ENCODE measurements around the gene SLIT3. TPM values are rescaled to one million over a fixed set of nuclear protein-coding genes. Genes with fewer than 3 reads are reported as not detected.

SLIT3 gene
- total RNA-seq, 3 donors from 2014 or later (not counting 1 experiment from before 2014, with no cell fraction given): 0.34 to 0.80 TPM; not detected in 1

- Mint-ChIP-seq H3K36me3 (no peaks in the 10 kb centered on the region), H3K9me3 (no peaks in the 10 kb centered on the region), H3K4me3 (no peak overlapping the region), H3K27ac (no peak overlapping the region), H3K27me3 (ENCODE audit: low read depth in 2 of 2) (peaks cover 10 to 26% of the 10 kb centered on the region in 2 donors), H3K4me1 (no peaks in the 10 kb centered on the region)
- no peaks in the 10 kb centered on the region for H3K4me1 ChIP-seq (ENCODE audit: control insufficient read depth, insufficient read depth, low read length)
- no peaks in the 10 kb centered on the region for H3K9me3 ChIP-seq (ENCODE audit: control insufficient read depth, insufficient read depth, low read length)
- intact Hi-C loops (cut with micrococcal nuclease): no loop called here
- DNase-seq (no peak), ATAC-seq (no peak)
- H3K4me3 ChIP-seq (ENCODE audit: low read length): no peak overlapping the region
- no peak overlapping the region for H3K27ac ChIP-seq (ENCODE audit: low read length)
- no peak for TF ChIP-seq CTCF (IDR thresholded peaks at IDR 0.05)
- no peaks in the 10 kb centered on the region for H3K27me3 ChIP-seq (ENCODE audit: control insufficient read depth, insufficient read depth, low read length)
- no peaks in the 10 kb centered on the region for H3K36me3 ChIP-seq (ENCODE audit: control insufficient read depth, insufficient read depth, low read length)
- WGBS (ENCODE audit: insufficient coverage): 87% methylated on average over 3 of the region's 3 CpGs
Measured at GRCh38 chr5:168837852-168838251, 463.1 kb downstream of the SLIT3 start.

- no peaks in the 10 kb centered on the region for H3K4me1 Mint-ChIP-seq
- H3K36me3 Mint-ChIP-seq: no peaks in the 10 kb centered on the region
- no peak overlapping the region for H3K4me3 Mint-ChIP-seq
- intact Hi-C loops (cut with micrococcal nuclease): no loop called here
- Histone ChIP-seq H3K36me3 (ENCODE audit: control insufficient read depth, insufficient read depth, low read length) (no peaks in the 10 kb centered on the region), H3K27me3 (ENCODE audit: control insufficient read depth, insufficient read depth, low read length) (no peaks in the 10 kb centered on the region), H3K27ac (ENCODE audit: low read length) (no peak overlapping the region), H3K4me1 (ENCODE audit: control insufficient read depth, insufficient read depth, low read length) (no peaks in the 10 kb centered on the region), H3K9me3 (ENCODE audit: control insufficient read depth, insufficient read depth, low read length) (no peaks in the 10 kb centered on the region), H3K4me3 (ENCODE audit: low read length) (no peak overlapping the region)
- no peak overlapping the region for H3K27ac Mint-ChIP-seq
- no peak for TF ChIP-seq CTCF (IDR thresholded peaks at IDR 0.05)
- ATAC-seq (no peak), DNase-seq (no peak)
- no peaks in the 10 kb centered on the region for H3K9me3 Mint-ChIP-seq
- WGBS (ENCODE audit: insufficient coverage): 85% methylated on average over 5 of the region's 7 CpGs
- H3K27me3 Mint-ChIP-seq (ENCODE audit: low read depth in 2 of 2): peaks cover 4 to 14% of the 10 kb centered on the region in 2 donors
Measured at GRCh38 chr5:168836603-168837231, 464.2 kb downstream of the SLIT3 start.

GRCh38 chr5:168833936-168834335 lies 467.0 kb downstream of the SLIT3 start:
- Mint-ChIP-seq H3K9me3 (no peaks in the 10 kb centered on the region), H3K4me3 (no peak overlapping the region), H3K4me1 (no peaks in the 10 kb centered on the region), H3K27me3 (ENCODE audit: low read depth in 2 of 2) (peaks cover 3 to 10% of the 10 kb centered on the region in 2 donors), H3K36me3 (no peaks in the 10 kb centered on the region), H3K27ac (no peak overlapping the region)
- no peak for DNase-seq
- Histone ChIP-seq H3K4me3 (ENCODE audit: low read length) (no peak overlapping the region), H3K27ac (ENCODE audit: low read length) (no peak overlapping the region), H3K27me3 (ENCODE audit: control insufficient read depth, insufficient read depth, low read length) (no peaks in the 10 kb centered on the region), H3K36me3 (ENCODE audit: control insufficient read depth, insufficient read depth, low read length) (no peaks in the 10 kb centered on the region), H3K4me1 (ENCODE audit: control insufficient read depth, insufficient read depth, low read length) (no peaks in the 10 kb centered on the region), H3K9me3 (ENCODE audit: control insufficient read depth, insufficient read depth, low read length) (no peaks in the 10 kb centered on the region)
- no peak for TF ChIP-seq CTCF (IDR thresholded peaks at IDR 0.05)
- intact Hi-C loops (cut with micrococcal nuclease): no loop called here
- ATAC-seq: no peak
- 74% methylated on average over 4 of the region's 4 CpGs for WGBS (ENCODE audit: insufficient coverage)

- no peak for TF ChIP-seq CTCF (IDR thresholded peaks at IDR 0.05)
- intact Hi-C loops (cut with micrococcal nuclease): no loop called here
Measured at GRCh38 chr5:168833383-168833782, 467.6 kb downstream of the SLIT3 start.

More at GRCh38 chr5:168833383-168833782, 467.6 kb downstream of the SLIT3 start:
- Histone ChIP-seq H3K4me3 (ENCODE audit: low read length) (no peak overlapping the region), H3K27ac (ENCODE audit: low read length) (no peak overlapping the region), H3K4me1 (ENCODE audit: control insufficient read depth, insufficient read depth, low read length) (no peaks in the 10 kb centered on the region), H3K36me3 (ENCODE audit: control insufficient read depth, insufficient read depth, low read length) (no peaks in the 10 kb centered on the region), H3K27me3 (ENCODE audit: control insufficient read depth, insufficient read depth, low read length) (no peaks in the 10 kb centered on the region), H3K9me3 (ENCODE audit: control insufficient read depth, insufficient read depth, low read length) (no peaks in the 10 kb centered on the region)
- no peak overlapping the region for H3K27ac Mint-ChIP-seq
- no peaks in the 10 kb centered on the region for H3K36me3 Mint-ChIP-seq
- no peak overlapping the region for H3K4me3 Mint-ChIP-seq
- no peaks in the 10 kb centered on the region for H3K4me1 Mint-ChIP-seq
- DNase-seq (no peak), ATAC-seq (no peak)
- H3K9me3 Mint-ChIP-seq: no peaks in the 10 kb centered on the region
- 47% methylated on average over 3 of the region's 3 CpGs for WGBS (ENCODE audit: insufficient coverage)
- H3K27me3 Mint-ChIP-seq (ENCODE audit: low read depth in 2 of 2): peaks cover 3 to 10% of the 10 kb centered on the region in 2 donors

Measured in natural killer cell (primary cell).